Measurements from ENCODE around the gene C15orf40. TPM values are rescaled to one million over a fixed set of nuclear protein-coding genes. Genes with fewer than 3 reads are reported as not detected.

C15orf40 gene
- total RNA-seq, 1 experiment from 2014 or later = 43.9 TPM

GRCh38 chr15:82959423-82959822, 52.0 kb downstream of the C15orf40 start:
- no peaks in the 10 kb centered on the region for H3K36me3 ChIP-seq (ENCODE audit: insufficient read depth, low read length)
- no peak overlapping the region for H2AFZ ChIP-seq (ENCODE audit: low read length)
- H3K27ac ChIP-seq (ENCODE audit: low read length) = no peak overlapping the region
- no peaks in the 10 kb centered on the region for H3K9me3 ChIP-seq (ENCODE audit: low read length)
- DNase-seq = no peak
- no peaks in the 10 kb centered on the region for H4K20me1 ChIP-seq (ENCODE audit: insufficient read depth, low read depth, low read length)
- H3K4me2 ChIP-seq (ENCODE audit: low read depth, low read length, poor library complexity, severe bottlenecking) = no peak overlapping the region
- H3K4me1 ChIP-seq (ENCODE audit: low read length) = peaks cover 10% of the 10 kb centered on the region
- H3K79me2 ChIP-seq (ENCODE audit: low read length) = no peaks in the 10 kb centered on the region
- no peak overlapping the region for H3K4me3 ChIP-seq (ENCODE audit: low read length)
- H3K27me3 ChIP-seq (ENCODE audit: low read length) = no peaks in the 10 kb centered on the region
- no peak overlapping the region for H3K9ac ChIP-seq (ENCODE audit: low read length)
- H3K9me2 ChIP-seq (replicated peaks; ENCODE audit: insufficient read depth, low read length) = no peaks in the 10 kb centered on the region

- Histone ChIP-seq H3K27me3 (ENCODE audit: low read length) (no peaks in the 10 kb centered on the region), H2AFZ (ENCODE audit: low read length) (no peak overlapping the region), H3K4me3 (ENCODE audit: low read length) (no peak overlapping the region), H3K9ac (ENCODE audit: low read length) (no peak overlapping the region), H3K36me3 (ENCODE audit: insufficient read depth, low read length) (no peaks in the 10 kb centered on the region), H3K4me2 (ENCODE audit: low read depth, low read length, poor library complexity, severe bottlenecking) (no peak overlapping the region), H3K27ac (ENCODE audit: low read length) (no peak overlapping the region), H3K9me2 (replicated peaks; ENCODE audit: insufficient read depth, low read length) (no peaks in the 10 kb centered on the region), H3K4me1 (ENCODE audit: low read length) (peaks cover 10% of the 10 kb centered on the region), H4K20me1 (ENCODE audit: insufficient read depth, low read depth, low read length) (no peaks in the 10 kb centered on the region), H3K79me2 (ENCODE audit: low read length) (no peaks in the 10 kb centered on the region), H3K9me3 (ENCODE audit: low read length) (no peaks in the 10 kb centered on the region)
- no peak for DNase-seq
These were observed 52.8 kb downstream of the C15orf40 start for GRCh38 chr15:82958638-82959037.

GRCh38 chr15:82952158-82953081, 59.0 kb downstream of the C15orf40 start, which contains the start of gene HOMER2:
Gene HOMER2 (minus strand): TSS chr15:82952720. CDS start chr15:82952535, 185 bp downstream.
- no peaks in the 10 kb centered on the region for H3K9me3 ChIP-seq (ENCODE audit: low read length)
- H3K79me2 ChIP-seq (ENCODE audit: low read length) = no peaks in the 10 kb centered on the region
- H3K36me3 ChIP-seq (ENCODE audit: insufficient read depth, low read length) = no peaks in the 10 kb centered on the region
- H3K4me2 ChIP-seq (ENCODE audit: low read depth, low read length, poor library complexity, severe bottlenecking) = no peak within 1 kb of the TSS
- no peak within 1 kb of the TSS for H2AFZ ChIP-seq (ENCODE audit: low read length)
- H4K20me1 ChIP-seq (ENCODE audit: insufficient read depth, low read depth, low read length) = no peaks in the 10 kb centered on the region
- no peak within 1 kb of the TSS for H3K27ac ChIP-seq (ENCODE audit: low read length)
- no peak within 1 kb of the TSS for H3K9ac ChIP-seq (ENCODE audit: low read length)
- no peak within 1 kb of the TSS for H3K4me3 ChIP-seq (ENCODE audit: low read length)
- H3K9me2 ChIP-seq (replicated peaks; ENCODE audit: insufficient read depth, low read length) = no peaks in the 10 kb centered on the region
- no peak for DNase-seq
- peaks cover 10% of the 10 kb centered on the region for H3K4me1 ChIP-seq (ENCODE audit: low read length)
- H3K27me3 ChIP-seq (ENCODE audit: low read length) = no peaks in the 10 kb centered on the region

GRCh38 chr15:82951472-82952157, 59.8 kb downstream of the C15orf40 start:
- Histone ChIP-seq H3K9me3 (ENCODE audit: low read length) (no peaks in the 10 kb centered on the region), H3K4me1 (ENCODE audit: low read length) (peaks cover 9% of the 10 kb centered on the region), H3K27me3 (ENCODE audit: low read length) (no peaks in the 10 kb centered on the region), H3K79me2 (ENCODE audit: low read length) (no peaks in the 10 kb centered on the region), H3K36me3 (ENCODE audit: insufficient read depth, low read length) (no peaks in the 10 kb centered on the region), H3K9ac (ENCODE audit: low read length) (no peak overlapping the region), H3K27ac (ENCODE audit: low read length) (no peak overlapping the region), H3K4me2 (ENCODE audit: low read depth, low read length, poor library complexity, severe bottlenecking) (no peak overlapping the region), H3K9me2 (replicated peaks; ENCODE audit: insufficient read depth, low read length) (no peaks in the 10 kb centered on the region), H4K20me1 (ENCODE audit: insufficient read depth, low read depth, low read length) (no peaks in the 10 kb centered on the region), H3K4me3 (ENCODE audit: low read length) (no peak overlapping the region), H2AFZ (ENCODE audit: low read length) (no peak overlapping the region)
- DNase-seq = no peak

GRCh38 chr15:82950746-82951370, 60.6 kb downstream of the C15orf40 start:
- Histone ChIP-seq H3K4me1 (ENCODE audit: low read length) (peaks cover 2% of the 10 kb centered on the region), H3K9ac (ENCODE audit: low read length) (no peak overlapping the region), H3K9me2 (replicated peaks; ENCODE audit: insufficient read depth, low read length) (no peaks in the 10 kb centered on the region), H3K36me3 (ENCODE audit: insufficient read depth, low read length) (no peaks in the 10 kb centered on the region), H4K20me1 (ENCODE audit: insufficient read depth, low read depth, low read length) (no peaks in the 10 kb centered on the region), H3K4me3 (ENCODE audit: low read length) (no peak overlapping the region), H3K4me2 (ENCODE audit: low read depth, low read length, poor library complexity, severe bottlenecking) (no peak overlapping the region), H3K27ac (ENCODE audit: low read length) (no peak overlapping the region), H3K9me3 (ENCODE audit: low read length) (no peaks in the 10 kb centered on the region), H2AFZ (ENCODE audit: low read length) (no peak overlapping the region), H3K27me3 (ENCODE audit: low read length) (no peaks in the 10 kb centered on the region), H3K79me2 (ENCODE audit: low read length) (no peaks in the 10 kb centered on the region)
- no peak for DNase-seq

GRCh38 chr15:82950295-82950694, 61.1 kb downstream of the C15orf40 start:
- no peaks in the 10 kb centered on the region for H4K20me1 ChIP-seq (ENCODE audit: insufficient read depth, low read depth, low read length)
- H3K36me3 ChIP-seq (ENCODE audit: insufficient read depth, low read length) = no peaks in the 10 kb centered on the region
- no peak overlapping the region for H3K4me3 ChIP-seq (ENCODE audit: low read length)
- no peak overlapping the region for H3K4me2 ChIP-seq (ENCODE audit: low read depth, low read length, poor library complexity, severe bottlenecking)
- H3K79me2 ChIP-seq (ENCODE audit: low read length) = no peaks in the 10 kb centered on the region
- no peaks in the 10 kb centered on the region for H3K9me2 ChIP-seq (replicated peaks; ENCODE audit: insufficient read depth, low read length)
- no peaks in the 10 kb centered on the region for H3K4me1 ChIP-seq (ENCODE audit: low read length)
- H3K9me3 ChIP-seq (ENCODE audit: low read length) = no peaks in the 10 kb centered on the region
- no peak for DNase-seq
- H3K9ac ChIP-seq (ENCODE audit: low read length) = no peak overlapping the region
- H3K27me3 ChIP-seq (ENCODE audit: low read length) = no peaks in the 10 kb centered on the region
- no peak overlapping the region for H3K27ac ChIP-seq (ENCODE audit: low read length)
- no peak overlapping the region for H2AFZ ChIP-seq (ENCODE audit: low read length)

- Histone ChIP-seq H3K4me1 (ENCODE audit: low read length) (peaks cover 5% of the 10 kb centered on the region), H3K9me2 (replicated peaks; ENCODE audit: insufficient read depth, low read length) (no peaks in the 10 kb centered on the region), H2AFZ (ENCODE audit: low read length) (no peak overlapping the region), H3K27ac (ENCODE audit: low read length) (no peak overlapping the region), H4K20me1 (ENCODE audit: insufficient read depth, low read depth, low read length) (no peaks in the 10 kb centered on the region), H3K9me3 (ENCODE audit: low read length) (no peaks in the 10 kb centered on the region), H3K4me3 (ENCODE audit: low read length) (no peak overlapping the region), H3K27me3 (ENCODE audit: low read length) (no peaks in the 10 kb centered on the region), H3K36me3 (ENCODE audit: insufficient read depth, low read length) (no peaks in the 10 kb centered on the region), H3K79me2 (ENCODE audit: low read length) (no peaks in the 10 kb centered on the region), H3K9ac (ENCODE audit: low read length) (no peak overlapping the region), H3K4me2 (ENCODE audit: low read depth, low read length, poor library complexity, severe bottlenecking) (no peak overlapping the region)
- DNase-seq = no peak
These were observed 65.2 kb downstream of the C15orf40 start for GRCh38 chr15:82946155-82946701.

GRCh38 chr15:82945326-82945725, 66.1 kb downstream of the C15orf40 start:
- peaks cover 5% of the 10 kb centered on the region for H3K4me1 ChIP-seq (ENCODE audit: low read length)
- H3K79me2 ChIP-seq (ENCODE audit: low read length) = no peaks in the 10 kb centered on the region
- H3K27ac ChIP-seq (ENCODE audit: low read length) = no peak overlapping the region
- H3K27me3 ChIP-seq (ENCODE audit: low read length) = no peaks in the 10 kb centered on the region
- no peaks in the 10 kb centered on the region for H4K20me1 ChIP-seq (ENCODE audit: insufficient read depth, low read depth, low read length)
- no peaks in the 10 kb centered on the region for H3K36me3 ChIP-seq (ENCODE audit: insufficient read depth, low read length)
- no peak overlapping the region for H2AFZ ChIP-seq (ENCODE audit: low read length)
- no peaks in the 10 kb centered on the region for H3K9me2 ChIP-seq (replicated peaks; ENCODE audit: insufficient read depth, low read length)
- H3K4me3 ChIP-seq (ENCODE audit: low read length) = no peak overlapping the region
- no peak overlapping the region for H3K4me2 ChIP-seq (ENCODE audit: low read depth, low read length, poor library complexity, severe bottlenecking)
- DNase-seq = no peak
- H3K9ac ChIP-seq (ENCODE audit: low read length) = no peak overlapping the region
- H3K9me3 ChIP-seq (ENCODE audit: low read length) = no peaks in the 10 kb centered on the region
